OCI-LY7 (cell line): ENCODE data around the gene PLA2G2F. TPM values are rescaled to one million over a fixed set of nuclear protein-coding genes. Genes with fewer than 3 reads are reported as not detected.

ENCODE experiments used
- BruUV-seq: library from RNA; stranded (reverse); fragments of 400-500 nt; replicated peaks from 2 replicates; lab custom pipeline; 2021; lab: Mats Ljungman, UMichigan
- CTCF ChIA-PET: fragments of 300-600 bp; sonication (Branson Sonifier 250); formaldehyde crosslinking; loops from one replicate; lab custom pipeline; 2022; ENCODE audit warnings: antibody characterized with exemption; ENCODE audit not compliant: unreplicated experiment; lab: Charles Lee
- POLR2A ChIA-PET: fragments of 300-600 bp; sonication (Branson Sonifier 250); formaldehyde crosslinking; loops from one replicate; lab custom pipeline; 2022; ENCODE audit warnings: antibody characterized with exemption; lab: Charles Lee
- DNase-seq: peaks from one replicate; pipeline ENCODE4 v3.0.0-alpha.2; 2015; ENCODE audit warnings: low spot score
- H2AFZ ChIP-seq: fragments of 200-600 bp; sonication (generic), shearing (Covaris generic); 2 replicates; pipeline ENCODE4 v1.6.1; 2014; ENCODE audit warnings: mild to moderate bottlenecking, antibody characterized with exemption, low read length, moderate library complexity
- H3K27ac ChIP-seq: fragments of 200-600 bp; sonication (generic); 2 replicates; pipeline ENCODE4 v1.5.1; 2014; ENCODE audit warnings: mixed run types, low read depth, mild to moderate bottlenecking, moderate library complexity, low read length, inconsistent platforms; ENCODE audit not compliant: poor library complexity, severe bottlenecking
- H3K36me3 ChIP-seq: fragments of 200-600 bp; sonication (generic); 2 replicates; pipeline ENCODE4 v1.6.1; 2014; ENCODE audit warnings: mild to moderate bottlenecking, antibody characterized with exemption, low read length, moderate library complexity, mixed read lengths; ENCODE audit not compliant: insufficient read depth
- H3K4me1 ChIP-seq: fragments of 200-600 bp; sonication (generic); 2 replicates; pipeline ENCODE4 v1.5.1; 2014; ENCODE audit warnings: mild to moderate bottlenecking, low read length; ENCODE audit not compliant: insufficient read depth, poor library complexity, severe bottlenecking
- H3K4me2 ChIP-seq: fragments of 200-600 bp; sonication (generic); 2 replicates; pipeline ENCODE4 v1.6.1; 2014; ENCODE audit warnings: mild to moderate bottlenecking, low read length
- H3K4me3 ChIP-seq: fragments of 200-600 bp; sonication (generic); 2 replicates; pipeline ENCODE4 v1.5.1; 2014; ENCODE audit warnings: mild to moderate bottlenecking, low read depth, low read length; ENCODE audit not compliant: poor library complexity, severe bottlenecking
- H3K79me2 ChIP-seq: fragments of 200-600 bp; sonication (generic); 2 replicates; pipeline ENCODE4 v1.6.1; 2016; ENCODE audit warnings: low read depth, mild to moderate bottlenecking, low read length, moderate library complexity, mixed read lengths; ENCODE audit not compliant: insufficient read depth
- H3K9me2 ChIP-seq: fragments of 200-600 bp; sonication (generic); 2 replicates; pipeline ENCODE4 v1.6.1; 2016; ENCODE audit warnings: mild to moderate bottlenecking, low read length, mixed read lengths; ENCODE audit not compliant: insufficient read depth
- H3K9me3 ChIP-seq: fragments of 200-600 bp; sonication (generic); 2 replicates; pipeline ENCODE4 v1.6.1; 2014; ENCODE audit warnings: mild to moderate bottlenecking, mixed run types, low read length, mixed read lengths
- H4K20me1 ChIP-seq: fragments of 200-600 bp; sonication (generic); 2 replicates; pipeline ENCODE4 v1.6.1; 2014; ENCODE audit warnings: mild to moderate bottlenecking, antibody characterized with exemption, low read length, moderate library complexity, mixed read lengths; ENCODE audit not compliant: insufficient read depth
- EZH2phosphoT487 ChIP-seq: fragments of 200-600 bp; sonication (generic); IDR thresholded peaks from 2 replicates; pipeline ENCODE4 v1.6.1; 2018; ENCODE audit warnings: low read depth, borderline replicate concordance, mild to moderate bottlenecking, mixed run types, antibody characterized with exemption, low read length, moderate library complexity, mixed read lengths
- intact Hi-C: fragments of 100-400 bp; cut with micrococcal nuclease; formaldehyde crosslinking; loops from one replicate; pipeline ENCODE4 v1.10.0; 2022; ENCODE audit not compliant: unreplicated experiment
- total RNA-seq, 2 experiments: library from RNA; depleted of rRNA in 1 of 2; stranded (reverse); fragments of >200 nt in 1 of 2; shearing (Covaris generic) in 1 of 2; gene quantifications; 2 replicates each; pipeline ENCODE4 v1.2.3, GENCODE V29; 2014 to 2022
- TF ChIP-seq, protein P1 (sequence below): fragments of 200-600 bp; sonication (generic); conservative IDR thresholded peaks from 2 replicates; pipeline ENCODE4 v1.5.1; 2014; ENCODE audit warnings: mild to moderate bottlenecking, antibody characterized with exemption, low read length, moderate library complexity, mixed read lengths

The PLA2G2F gene
- total RNA-seq, 2 experiments from 2014 or later, result not detected

DNA sequence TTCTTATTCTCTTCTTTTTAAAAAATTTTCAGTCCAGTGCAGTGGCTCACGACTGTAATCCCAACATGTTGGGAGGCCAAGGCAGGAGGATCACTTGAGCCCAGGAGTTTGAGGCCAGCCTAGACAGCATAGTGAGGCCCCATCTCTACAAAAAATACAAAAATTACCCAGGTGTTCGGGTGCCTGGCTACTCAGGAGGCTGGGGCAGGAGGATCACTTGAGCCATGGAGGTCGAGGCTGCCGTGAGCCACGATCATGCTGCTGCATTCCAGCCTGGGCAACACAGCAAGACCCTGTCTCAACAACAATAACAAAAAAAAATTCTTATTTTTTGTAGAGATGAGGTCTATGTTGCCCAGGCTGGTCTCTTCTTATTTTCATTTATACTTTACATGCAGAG, 27.7 kb upstream of the PLA2G2F start:
- ChIA-PET CTCF (no interaction called here), POLR2A (no interaction called here)
- Histone ChIP-seq H3K4me1 (no peaks in the 10 kb centered on the region), H3K4me2 (no peak overlapping the region), H3K79me2 (no peaks in the 10 kb centered on the region), H3K27ac (no peak overlapping the region), H3K9me2 (no peaks in the 10 kb centered on the region), H4K20me1 (no peaks in the 10 kb centered on the region), H3K9me3 (no peaks in the 10 kb centered on the region), H2AFZ (no peak overlapping the region), H3K4me3 (no peak overlapping the region), H3K36me3 (no peaks in the 10 kb centered on the region)
- no TSS peak for BruUV-seq
- DNase-seq, result no peak
- TF ChIP-seq, protein P1, sequence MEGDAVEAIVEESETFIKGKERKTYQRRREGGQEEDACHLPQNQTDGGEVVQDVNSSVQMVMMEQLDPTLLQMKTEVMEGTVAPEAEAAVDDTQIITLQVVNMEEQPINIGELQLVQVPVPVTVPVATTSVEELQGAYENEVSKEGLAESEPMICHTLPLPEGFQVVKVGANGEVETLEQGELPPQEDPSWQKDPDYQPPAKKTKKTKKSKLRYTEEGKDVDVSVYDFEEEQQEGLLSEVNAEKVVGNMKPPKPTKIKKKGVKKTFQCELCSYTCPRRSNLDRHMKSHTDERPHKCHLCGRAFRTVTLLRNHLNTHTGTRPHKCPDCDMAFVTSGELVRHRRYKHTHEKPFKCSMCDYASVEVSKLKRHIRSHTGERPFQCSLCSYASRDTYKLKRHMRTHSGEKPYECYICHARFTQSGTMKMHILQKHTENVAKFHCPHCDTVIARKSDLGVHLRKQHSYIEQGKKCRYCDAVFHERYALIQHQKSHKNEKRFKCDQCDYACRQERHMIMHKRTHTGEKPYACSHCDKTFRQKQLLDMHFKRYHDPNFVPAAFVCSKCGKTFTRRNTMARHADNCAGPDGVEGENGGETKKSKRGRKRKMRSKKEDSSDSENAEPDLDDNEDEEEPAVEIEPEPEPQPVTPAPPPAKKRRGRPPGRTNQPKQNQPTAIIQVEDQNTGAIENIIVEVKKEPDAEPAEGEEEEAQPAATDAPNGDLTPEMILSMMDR, result no peak
- no peak for TF ChIP-seq EZH2phosphoT487
- intact Hi-C loops, result no loop called here

DNA sequence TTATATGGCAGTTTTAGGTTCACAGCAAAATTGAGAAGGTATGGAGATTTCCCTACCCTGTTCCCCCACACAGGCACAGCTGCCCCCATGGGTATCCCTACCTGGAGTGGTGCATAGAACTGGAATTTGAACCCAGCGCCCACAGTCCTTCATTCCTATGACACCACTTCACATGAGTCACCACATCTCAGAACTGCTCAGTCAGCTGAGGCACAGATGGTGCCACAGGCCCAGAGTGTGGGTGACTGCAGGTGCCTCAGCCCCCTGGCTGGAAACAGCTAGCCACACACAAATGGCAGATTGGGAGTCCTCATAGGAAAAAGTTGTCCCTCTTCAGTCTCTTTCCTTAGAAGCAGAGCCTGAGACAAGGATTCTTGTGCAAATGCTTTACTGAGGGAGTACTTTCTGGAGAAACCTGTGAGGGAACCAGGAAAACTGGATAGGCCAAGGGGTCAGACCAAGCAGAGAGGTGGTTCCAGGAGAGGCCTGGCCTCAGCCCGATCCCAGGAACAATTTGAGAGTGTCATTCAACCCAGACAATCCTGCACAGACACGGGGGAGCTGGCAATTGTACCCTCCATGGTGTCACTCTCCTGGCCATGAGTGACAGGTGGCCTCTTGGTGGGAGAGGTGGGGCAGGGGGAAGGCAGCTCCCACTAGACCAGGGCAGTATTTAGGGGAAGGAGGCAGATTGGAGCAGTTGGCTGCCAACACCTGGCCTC, 26.7 kb upstream of the PLA2G2F start:
- no peaks in the 10 kb centered on the region for H3K4me1 ChIP-seq
- no peak overlapping the region for H3K27ac ChIP-seq
- H3K36me3 ChIP-seq, result no peaks in the 10 kb centered on the region
- intact Hi-C loops, result no loop called here
- no peak overlapping the region for H2AFZ ChIP-seq
- TF ChIP-seq EZH2phosphoT487, result no peak
- TF ChIP-seq, protein P1, result no peak
- BruUV-seq, result no TSS peak
- POLR2A ChIA-PET, result interaction anchor here (0.7 kb wide), 1 partner anchor 35 kb away, joined by 3 read pairs; no protein-coding TSS in a partner anchor
- CTCF ChIA-PET, result no interaction called here
- H3K79me2 ChIP-seq, result no peaks in the 10 kb centered on the region
- H4K20me1 ChIP-seq, result no peaks in the 10 kb centered on the region
- DNase-seq, result no peak
- no peaks in the 10 kb centered on the region for H3K9me3 ChIP-seq
- H3K9me2 ChIP-seq, result no peaks in the 10 kb centered on the region
- no peak overlapping the region for H3K4me2 ChIP-seq
- no peak overlapping the region for H3K4me3 ChIP-seq

DNA sequence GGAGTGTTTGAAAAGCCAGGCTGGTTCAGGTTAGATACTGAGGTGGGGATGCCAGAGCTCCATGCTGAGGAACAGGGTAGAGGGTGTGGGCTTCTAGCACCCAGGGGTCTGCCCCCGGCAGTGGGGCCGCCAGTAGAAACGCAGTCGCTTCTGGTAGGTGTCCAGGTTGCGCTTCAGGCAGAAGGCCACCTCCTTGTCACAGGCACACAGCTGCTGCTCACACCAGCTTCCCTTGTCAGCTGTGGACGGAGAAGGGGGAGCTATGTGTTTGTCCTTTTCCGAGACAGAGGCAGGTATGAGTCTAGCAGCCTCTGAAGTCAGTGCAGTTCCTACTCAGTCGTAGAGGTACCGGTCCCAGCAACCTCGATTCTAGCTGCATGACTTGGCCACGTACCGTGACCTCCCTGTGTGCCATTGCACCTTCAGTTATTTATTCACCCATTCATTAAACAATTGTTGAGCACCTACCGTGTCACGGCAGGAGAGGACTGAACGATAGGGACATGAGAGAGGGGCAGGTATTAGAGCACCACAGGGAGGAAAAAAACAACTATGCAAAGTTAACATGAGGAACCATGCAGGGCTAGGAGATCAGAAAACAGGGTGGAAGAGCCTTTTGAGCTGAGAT, 25.0 kb upstream of the PLA2G2F start:
- ChIA-PET POLR2A (interaction anchor here (0.6 to 0.7 kb wide), 2 partner anchors 35 to 37 kb away, joined by 3 to 4 read pairs; no protein-coding TSS in a partner anchor), CTCF (no interaction called here)
- peaks cover 5% of the 10 kb centered on the region for H3K4me1 ChIP-seq
- H3K4me2 ChIP-seq, result no peak overlapping the region
- no peaks in the 10 kb centered on the region for H3K36me3 ChIP-seq
- H4K20me1 ChIP-seq, result no peaks in the 10 kb centered on the region
- intact Hi-C loops, result no loop called here
- TF ChIP-seq, protein P1, result no peak
- no peak for TF ChIP-seq EZH2phosphoT487
- H3K9me2 ChIP-seq, result no peaks in the 10 kb centered on the region
- H3K9me3 ChIP-seq, result no peaks in the 10 kb centered on the region
- DNase-seq, result no peak
- no peak overlapping the region for H2AFZ ChIP-seq
- no peak overlapping the region for H3K27ac ChIP-seq
- H3K4me3 ChIP-seq, result no peak overlapping the region
- no TSS peak for BruUV-seq
- no peaks in the 10 kb centered on the region for H3K79me2 ChIP-seq
